ENCODE results near the gene MCC. TPM values are rescaled to one million over a fixed set of nuclear protein-coding genes. Genes with fewer than 3 reads are reported as not detected.

Gene MCC
- total and polyA plus RNA-seq, 9 donors = 29.8 to 262 (median 108) TPM

- Histone ChIP-seq H3K36me3 (no peaks in the 10 kb centered on the region), H3K4me1 (ENCODE audit: insufficient read depth) (no peaks in the 10 kb centered on the region), H3K9me3 (no peaks in the 10 kb centered on the region), H3K27me3 (no peaks in the 10 kb centered on the region), H3K27ac (no peak overlapping the region), H3K4me3 (no peak overlapping the region)
- 95% methylated on average over 2 of the region's 2 CpGs for WGBS, 3 donors
- DNase-seq = no peak
- intact Hi-C loops (cut with DNase I) = no loop called here
- TF ChIP-seq EP300 (IDR thresholded peaks at IDR 0.05) (no peak), POLR2A (IDR thresholded peaks at IDR 0.05) (no peak)
- TF ChIP-seq, protein P1, sequence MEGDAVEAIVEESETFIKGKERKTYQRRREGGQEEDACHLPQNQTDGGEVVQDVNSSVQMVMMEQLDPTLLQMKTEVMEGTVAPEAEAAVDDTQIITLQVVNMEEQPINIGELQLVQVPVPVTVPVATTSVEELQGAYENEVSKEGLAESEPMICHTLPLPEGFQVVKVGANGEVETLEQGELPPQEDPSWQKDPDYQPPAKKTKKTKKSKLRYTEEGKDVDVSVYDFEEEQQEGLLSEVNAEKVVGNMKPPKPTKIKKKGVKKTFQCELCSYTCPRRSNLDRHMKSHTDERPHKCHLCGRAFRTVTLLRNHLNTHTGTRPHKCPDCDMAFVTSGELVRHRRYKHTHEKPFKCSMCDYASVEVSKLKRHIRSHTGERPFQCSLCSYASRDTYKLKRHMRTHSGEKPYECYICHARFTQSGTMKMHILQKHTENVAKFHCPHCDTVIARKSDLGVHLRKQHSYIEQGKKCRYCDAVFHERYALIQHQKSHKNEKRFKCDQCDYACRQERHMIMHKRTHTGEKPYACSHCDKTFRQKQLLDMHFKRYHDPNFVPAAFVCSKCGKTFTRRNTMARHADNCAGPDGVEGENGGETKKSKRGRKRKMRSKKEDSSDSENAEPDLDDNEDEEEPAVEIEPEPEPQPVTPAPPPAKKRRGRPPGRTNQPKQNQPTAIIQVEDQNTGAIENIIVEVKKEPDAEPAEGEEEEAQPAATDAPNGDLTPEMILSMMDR (IDR thresholded peaks at IDR 0.05) = no peak
Observed at GRCh38 chr5:113317636-113318035, 170.6 kb downstream of the MCC start.

- Histone ChIP-seq H3K36me3 (no peaks in the 10 kb centered on the region), H3K27ac (no peak overlapping the region), H3K4me3 (no peak overlapping the region), H3K27me3 (peaks cover 2% of the 10 kb centered on the region), H3K9me3 (no peaks in the 10 kb centered on the region), H3K4me1 (ENCODE audit: insufficient read depth) (no peaks in the 10 kb centered on the region)
- no peak for TF ChIP-seq POLR2A (IDR thresholded peaks at IDR 0.05)
- TF ChIP-seq, protein P1 (IDR thresholded peaks at IDR 0.05) = no peak
- TF ChIP-seq EP300 (IDR thresholded peaks at IDR 0.05) = no peak
- DNase-seq = no peak
- intact Hi-C loops (cut with DNase I) = no loop called here
- 88 to 90% (median 89%) methylated on average over 5 of the region's 5 CpGs for WGBS, 3 donors
Observed at GRCh38 chr5:113311301-113311700, 177.0 kb downstream of the MCC start.

GRCh38 chr5:113302120-113302519, 186.1 kb downstream of the MCC start:
- WGBS, 3 donors = 93 to 96% (median 95%) methylated on average over 2 of the region's 2 CpGs
- no peaks in the 10 kb centered on the region for H3K4me1 ChIP-seq (ENCODE audit: insufficient read depth)
- no peak for TF ChIP-seq POLR2A (IDR thresholded peaks at IDR 0.05)
- TF ChIP-seq, protein P1 (IDR thresholded peaks at IDR 0.05) = no peak
- H3K9me3 ChIP-seq = no peaks in the 10 kb centered on the region
- DNase-seq = no peak
- H3K4me3 ChIP-seq = no peak overlapping the region
- intact Hi-C loops (cut with DNase I) = no loop called here
- no peaks in the 10 kb centered on the region for H3K36me3 ChIP-seq
- H3K27ac ChIP-seq = no peak overlapping the region
- H3K27me3 ChIP-seq = peaks cover 2% of the 10 kb centered on the region

DNA sequence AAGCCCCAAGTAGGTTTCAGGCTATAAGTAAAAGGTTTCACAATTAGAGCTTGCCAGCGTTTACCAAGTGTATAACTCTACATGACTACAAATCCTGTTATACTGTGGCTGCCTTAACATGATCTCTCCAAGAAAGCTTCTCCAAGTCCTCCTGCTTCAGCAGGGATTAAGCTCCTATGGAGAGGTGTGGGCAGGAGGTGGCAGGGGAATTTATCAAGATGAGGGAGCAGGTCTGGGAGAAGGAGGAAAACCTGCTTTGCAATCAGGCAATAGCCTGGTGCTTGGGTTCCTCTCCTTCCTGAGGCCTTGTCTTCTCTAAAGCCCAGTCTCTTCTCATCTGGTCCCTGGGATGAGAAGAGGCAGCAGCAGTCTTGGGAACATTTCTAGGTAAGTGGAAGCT, 188.7 kb downstream of the MCC start:
- no peaks in the 10 kb centered on the region for H3K36me3 ChIP-seq
- TF ChIP-seq EP300 (IDR thresholded peaks at IDR 0.05) (no peak), POLR2A (IDR thresholded peaks at IDR 0.05) (no peak)
- TF ChIP-seq, protein P1 (IDR thresholded peaks at IDR 0.05) = no peak
- H3K4me3 ChIP-seq = no peak overlapping the region
- H3K9me3 ChIP-seq = no peaks in the 10 kb centered on the region
- no peaks in the 10 kb centered on the region for H3K4me1 ChIP-seq (ENCODE audit: insufficient read depth)
- intact Hi-C loops (cut with DNase I) = loop anchor here in 2 of 4 donors (10.0 kb wide), 2 partner anchors 145 to 205 kb away; no protein-coding TSS in a partner anchor
- H3K27ac ChIP-seq = no peak overlapping the region
- DNase-seq = no peak
- 93 to 97% (median 94%) methylated on average over 1 of the region's 1 CpG for WGBS, 3 donors
- no peaks in the 10 kb centered on the region for H3K27me3 ChIP-seq

Measured in ovary (tissue), 9 donors.